22Rv1 (cell line): ENCODE measurements around the gene RANBP1.

Experiments
- H3K27ac ChIP-seq: fragments of 450-650 bp; 2 replicates; pipeline ENCODE4 v1.5.1; 2017
- ZFX ChIP-seq: fragments of 450-650 bp; IDR thresholded peaks from 2 replicates; pipeline ENCODE4 v1.6.1; 2017; ENCODE audit warnings: antibody characterized with exemption, borderline replicate concordance
- TF ChIP-seq, protein P1 (sequence below): fragments of 450-650 bp; IDR thresholded peaks from 2 replicates; pipeline ENCODE4 v1.5.1; 2017; ENCODE audit warnings: mild to moderate bottlenecking

The RANBP1 gene

DNA sequence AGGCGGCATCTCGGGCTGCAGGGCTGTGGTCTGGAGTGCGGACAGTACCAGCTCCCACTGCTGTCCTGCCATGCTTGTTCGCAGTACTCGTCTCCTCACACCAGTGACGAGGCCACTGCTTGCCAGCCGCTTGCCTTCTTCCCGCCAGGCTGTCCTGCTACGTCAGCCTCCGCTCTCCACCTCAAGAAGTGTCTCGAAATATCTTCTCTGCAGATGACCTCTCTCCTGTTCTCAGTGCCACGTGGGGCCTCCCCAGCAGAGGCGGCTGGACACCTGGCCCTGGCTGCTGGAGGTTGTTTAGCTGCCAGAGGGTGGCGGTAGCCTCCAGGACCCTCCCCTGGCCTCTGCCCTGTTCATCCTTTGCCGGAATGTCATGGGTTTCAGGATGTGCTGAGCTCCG lies 38.0 kb downstream of the RANBP1 start:
- TF ChIP-seq ZFX: no peak
- TF ChIP-seq, protein P1, sequence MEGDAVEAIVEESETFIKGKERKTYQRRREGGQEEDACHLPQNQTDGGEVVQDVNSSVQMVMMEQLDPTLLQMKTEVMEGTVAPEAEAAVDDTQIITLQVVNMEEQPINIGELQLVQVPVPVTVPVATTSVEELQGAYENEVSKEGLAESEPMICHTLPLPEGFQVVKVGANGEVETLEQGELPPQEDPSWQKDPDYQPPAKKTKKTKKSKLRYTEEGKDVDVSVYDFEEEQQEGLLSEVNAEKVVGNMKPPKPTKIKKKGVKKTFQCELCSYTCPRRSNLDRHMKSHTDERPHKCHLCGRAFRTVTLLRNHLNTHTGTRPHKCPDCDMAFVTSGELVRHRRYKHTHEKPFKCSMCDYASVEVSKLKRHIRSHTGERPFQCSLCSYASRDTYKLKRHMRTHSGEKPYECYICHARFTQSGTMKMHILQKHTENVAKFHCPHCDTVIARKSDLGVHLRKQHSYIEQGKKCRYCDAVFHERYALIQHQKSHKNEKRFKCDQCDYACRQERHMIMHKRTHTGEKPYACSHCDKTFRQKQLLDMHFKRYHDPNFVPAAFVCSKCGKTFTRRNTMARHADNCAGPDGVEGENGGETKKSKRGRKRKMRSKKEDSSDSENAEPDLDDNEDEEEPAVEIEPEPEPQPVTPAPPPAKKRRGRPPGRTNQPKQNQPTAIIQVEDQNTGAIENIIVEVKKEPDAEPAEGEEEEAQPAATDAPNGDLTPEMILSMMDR: no peak
- H3K27ac ChIP-seq: no peak overlapping the region

DNA sequence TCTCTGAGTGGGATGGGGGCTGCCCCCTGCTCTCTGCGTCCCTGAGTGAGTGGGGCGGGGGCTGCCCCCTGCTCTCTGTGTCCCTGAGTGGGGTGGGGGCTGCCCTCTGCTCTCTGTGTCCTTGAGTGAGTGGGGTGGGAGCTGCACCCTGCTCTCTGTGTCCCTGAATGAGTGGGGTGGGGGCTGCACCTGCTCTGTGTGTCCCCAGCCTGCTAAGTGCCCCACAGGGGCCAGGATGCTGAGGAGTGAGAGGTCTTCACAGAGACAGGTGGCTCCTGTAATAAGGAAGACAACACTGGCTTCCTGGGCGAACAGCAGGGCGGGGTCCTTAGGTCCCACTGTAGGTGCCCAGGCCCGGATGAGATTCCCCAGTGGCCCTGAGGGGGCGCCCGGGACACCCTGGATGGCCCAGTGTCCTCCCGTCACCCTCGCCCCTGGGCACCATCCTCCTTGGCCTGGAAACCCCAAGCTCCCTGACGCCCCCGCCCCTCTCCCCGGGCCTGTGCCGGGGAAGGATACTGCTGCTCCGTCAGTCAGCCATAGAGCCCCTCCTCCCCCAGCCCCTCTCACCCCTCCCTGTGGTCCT lies 38.8 kb downstream of the RANBP1 start:
- no peak overlapping the region for H3K27ac ChIP-seq
- TF ChIP-seq ZFX: no peak
- TF ChIP-seq, protein P1: no peak

DNA sequence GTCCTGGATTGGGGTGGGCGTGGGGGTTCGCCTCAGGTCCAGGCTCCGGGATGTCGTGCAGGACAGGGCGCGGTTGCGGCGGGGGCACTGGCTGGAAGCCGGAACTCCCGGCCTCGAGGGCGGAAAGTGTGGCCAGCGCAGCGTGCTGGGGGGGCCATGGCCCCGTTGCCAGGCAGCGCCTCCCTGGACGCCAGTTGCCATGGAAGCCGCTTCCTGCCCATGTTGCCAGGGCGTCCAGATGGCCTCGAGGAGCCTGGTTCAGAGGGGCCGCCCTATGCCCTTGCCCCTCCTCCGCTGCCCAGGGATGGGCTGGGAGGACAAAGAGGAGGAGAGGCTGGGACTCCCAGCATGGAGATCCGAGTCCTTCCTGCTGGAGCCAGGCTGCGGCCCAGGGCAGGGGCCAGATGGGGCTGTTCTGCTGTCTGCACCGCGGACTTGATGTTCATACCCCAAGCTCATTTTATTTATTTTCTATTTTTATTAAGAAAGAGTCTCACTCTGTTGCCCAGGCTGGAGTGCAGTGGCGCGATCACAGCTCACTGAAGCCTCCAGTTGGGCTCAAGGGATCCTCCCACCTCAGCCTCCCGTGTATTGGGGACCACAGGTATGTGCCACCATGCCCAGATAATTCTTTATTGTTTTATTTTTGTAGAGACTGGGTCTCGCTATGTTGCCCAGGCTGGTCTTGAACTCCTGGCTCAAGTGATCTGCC lies 39.6 kb downstream of the RANBP1 start:
- no peak overlapping the region for H3K27ac ChIP-seq
- TF ChIP-seq, protein P1: no peak
- no peak for TF ChIP-seq ZFX

DNA sequence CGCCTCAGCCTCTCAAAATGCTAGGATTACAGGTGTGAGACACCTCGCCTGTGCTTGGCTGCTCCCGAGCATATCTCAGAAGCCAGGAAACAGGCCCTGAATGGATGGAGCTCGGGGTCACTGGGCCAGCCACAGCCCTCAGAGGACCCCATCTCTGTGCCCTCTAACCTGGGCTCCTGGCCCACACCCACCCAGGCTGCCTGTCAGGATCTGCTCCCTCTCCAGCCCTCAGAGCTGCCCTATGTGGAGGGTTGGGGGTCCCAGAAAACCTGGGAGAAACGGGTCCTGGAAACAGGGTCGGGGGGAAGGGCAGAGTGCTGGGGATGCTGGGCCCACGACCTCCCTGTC lies 40.1 kb downstream of the RANBP1 start:
- TF ChIP-seq ZFX: no peak
- TF ChIP-seq, protein P1: no peak
- no peak overlapping the region for H3K27ac ChIP-seq

DNA sequence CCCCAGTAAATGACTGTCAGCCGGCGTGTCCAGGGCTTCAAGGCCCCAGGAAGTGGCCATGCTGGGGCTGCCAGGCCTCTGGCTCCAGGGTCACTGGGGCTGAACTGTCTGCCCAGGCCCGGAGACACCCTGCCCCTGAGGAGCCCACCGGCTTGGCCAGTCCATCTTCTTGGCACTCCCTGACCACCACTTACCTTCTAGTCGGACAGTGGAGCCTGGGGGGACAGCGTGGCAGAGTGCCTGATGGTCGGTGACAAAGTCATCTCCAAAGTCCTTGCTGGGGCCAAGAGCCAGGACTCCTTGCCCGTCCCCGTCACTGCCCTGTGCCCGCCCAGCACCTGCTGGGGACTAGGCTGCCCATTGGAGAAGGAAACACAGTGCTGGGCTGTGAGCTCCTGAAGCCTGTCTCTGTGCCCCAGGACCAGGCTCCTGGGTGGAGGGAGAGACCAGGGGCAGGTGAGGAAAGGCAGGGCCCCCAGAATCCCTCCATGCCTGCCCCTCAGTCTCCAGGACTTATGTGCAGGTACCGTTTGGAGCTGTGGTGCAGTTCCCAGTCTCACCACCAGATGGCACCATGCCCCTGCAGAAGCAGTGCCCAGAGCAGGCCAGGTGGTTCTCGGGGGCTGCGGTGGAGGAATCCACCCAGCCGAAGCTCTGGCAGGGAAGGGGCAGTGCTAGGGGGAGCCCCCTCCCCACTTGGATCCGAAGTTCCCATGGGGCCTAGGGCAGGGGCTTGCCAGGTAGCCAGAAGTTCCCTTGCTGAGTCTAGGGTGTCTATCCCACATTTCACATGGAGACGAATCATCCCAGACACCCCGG lies 40.9 kb downstream of the RANBP1 start:
- H3K27ac ChIP-seq: no peak overlapping the region
- TF ChIP-seq, protein P1: peak; percentile 87
- no peak for TF ChIP-seq ZFX

DNA sequence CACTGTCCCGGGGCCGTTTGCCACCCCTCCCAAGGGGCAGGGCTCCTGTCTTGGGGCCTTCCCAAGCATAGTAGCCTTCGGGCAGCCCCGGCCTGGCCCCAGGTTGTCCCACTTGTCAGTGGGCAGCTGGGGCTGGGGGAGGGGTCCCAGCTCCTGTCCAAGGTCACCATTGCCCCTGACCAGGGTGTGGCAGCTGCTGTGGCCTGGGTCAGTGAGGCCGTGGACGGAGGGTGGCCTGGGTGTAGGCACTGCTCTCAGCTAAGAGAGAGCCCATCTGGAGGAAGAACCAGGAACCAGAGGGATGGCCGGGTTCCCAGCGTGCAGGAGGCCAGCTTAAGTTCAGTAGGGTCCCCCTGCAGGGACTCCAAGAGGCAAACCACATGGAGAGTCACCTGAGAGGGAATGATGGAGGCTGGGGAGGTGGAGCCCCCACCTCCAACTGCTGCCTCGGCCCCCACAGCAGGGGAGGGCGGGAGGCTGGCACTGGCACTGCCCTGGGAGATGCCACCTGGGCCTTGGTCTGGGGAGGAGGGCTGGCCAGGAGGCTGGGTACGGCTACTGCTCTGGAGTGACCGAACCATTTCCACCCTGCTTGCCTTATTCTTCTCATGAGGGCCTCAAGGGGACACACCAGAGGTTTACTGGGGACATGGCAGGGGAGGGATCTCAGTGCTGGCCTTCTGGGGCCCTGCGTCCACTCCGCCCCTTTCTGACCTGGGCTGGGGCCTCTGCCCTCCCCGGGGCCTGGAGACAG lies 41.7 kb downstream of the RANBP1 start:
- H3K27ac ChIP-seq: no peak overlapping the region
- TF ChIP-seq ZFX: no peak
- TF ChIP-seq, protein P1: no peak
